Measurements from ENCODE around the gene ERC2. TPM values are rescaled to one million over a fixed set of nuclear protein-coding genes. Genes with fewer than 3 reads are reported as not detected.

The ERC2 gene
- total RNA-seq, 2 donors from 2014 or later: 1.2 TPM; not detected in 1

DNA sequence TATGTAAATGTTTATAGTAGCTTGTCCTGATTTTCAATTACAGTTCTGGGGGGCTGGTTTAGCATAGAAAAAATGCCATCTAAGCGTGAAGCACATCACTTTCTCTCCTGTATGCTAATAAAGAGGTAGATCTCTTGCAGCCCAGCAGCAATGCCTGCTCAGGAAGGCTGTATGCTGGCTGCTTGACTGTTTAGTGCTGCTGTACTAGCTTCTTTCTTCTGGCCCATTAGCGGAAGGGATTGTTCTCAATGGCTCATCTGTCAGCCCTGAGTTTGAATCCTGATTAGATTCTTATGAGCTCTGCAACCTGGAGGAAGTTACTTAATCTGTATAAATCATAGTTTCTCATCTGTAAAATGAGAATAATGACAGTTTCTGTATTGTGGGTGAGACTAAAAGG is 478.9 kb downstream of the ERC2 start:
- TF ChIP-seq CTCF (IDR thresholded peaks at IDR 0.05): no peak
- no peaks in the 10 kb centered on the region for H3K4me1 ChIP-seq (ENCODE audit: control insufficient read depth in 1 of 2, low read depth in 2 of 2)
- H3K27ac ChIP-seq: no peak overlapping the region
- no peaks in the 10 kb centered on the region for H3K9me3 ChIP-seq
- no peak overlapping the region for H3K4me3 ChIP-seq
- no peak for DNase-seq (ENCODE audit: low spot score)
- H3K36me3 ChIP-seq: no peaks in the 10 kb centered on the region
- no peaks in the 10 kb centered on the region for H3K27me3 ChIP-seq (replicated peaks; ENCODE audit: insufficient read depth)
- ATAC-seq (ENCODE audit: insufficient number of reproducible peaks, low FRiP score, low read depth): no peak

GRCh38 chr3:55988905-55989304 is 479.4 kb downstream of the ERC2 start:
- no peak for TF ChIP-seq CTCF (IDR thresholded peaks at IDR 0.05)

GRCh38 chr3:55984626-55985025 is 483.6 kb downstream of the ERC2 start:
- H3K9me3 ChIP-seq: no peaks in the 10 kb centered on the region

More at GRCh38 chr3:55988905-55989304, 479.4 kb downstream of the ERC2 start:
- Histone ChIP-seq H3K36me3 (no peaks in the 10 kb centered on the region), H3K9me3 (no peaks in the 10 kb centered on the region), H3K4me1 (ENCODE audit: control insufficient read depth in 1 of 2, low read depth in 2 of 2) (no peaks in the 10 kb centered on the region), H3K27me3 (replicated peaks; ENCODE audit: insufficient read depth) (no peaks in the 10 kb centered on the region), H3K4me3 (no peak overlapping the region), H3K27ac (no peak overlapping the region)
- no peak for DNase-seq (ENCODE audit: low spot score)
- no peak for ATAC-seq (ENCODE audit: insufficient number of reproducible peaks, low FRiP score, low read depth)

DNA sequence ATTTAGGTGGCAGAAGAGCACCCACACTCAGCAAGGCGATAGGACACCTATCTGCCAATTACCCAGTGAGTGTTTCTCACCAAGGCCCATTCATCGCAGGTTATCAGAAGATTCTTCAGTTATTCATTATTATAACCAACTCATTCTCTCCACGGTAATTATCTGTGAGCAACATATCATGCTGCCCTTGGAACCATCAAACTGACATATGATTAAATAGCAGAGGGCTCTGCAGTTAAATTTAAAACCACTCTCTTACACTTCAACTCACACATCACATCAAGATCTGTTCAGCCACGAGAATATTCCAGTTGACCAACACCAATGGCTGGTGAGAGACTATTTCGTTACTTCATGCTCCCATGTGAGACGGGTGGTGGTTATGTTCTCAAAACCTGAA is 489.3 kb downstream of the ERC2 start:
- ATAC-seq (ENCODE audit: insufficient number of reproducible peaks, low FRiP score, low read depth): no peak
- H3K27me3 ChIP-seq (replicated peaks; ENCODE audit: insufficient read depth): no peaks in the 10 kb centered on the region
- no peak overlapping the region for H3K27ac ChIP-seq
- no peak overlapping the region for H3K4me3 ChIP-seq
- no peaks in the 10 kb centered on the region for H3K4me1 ChIP-seq (ENCODE audit: control insufficient read depth in 1 of 2, low read depth in 2 of 2)
- H3K36me3 ChIP-seq: no peaks in the 10 kb centered on the region
- H3K9me3 ChIP-seq: no peaks in the 10 kb centered on the region
- TF ChIP-seq CTCF (IDR thresholded peaks at IDR 0.05): no peak
- no peak for DNase-seq (ENCODE audit: low spot score)

More at GRCh38 chr3:55984626-55985025, 483.6 kb downstream of the ERC2 start:
- DNase-seq (ENCODE audit: low spot score) (no peak), ATAC-seq (ENCODE audit: insufficient number of reproducible peaks, low FRiP score, low read depth) (no peak)
- Histone ChIP-seq H3K36me3 (no peaks in the 10 kb centered on the region), H3K4me1 (ENCODE audit: control insufficient read depth in 1 of 2, low read depth in 2 of 2) (no peaks in the 10 kb centered on the region), H3K4me3 (no peak overlapping the region), H3K27ac (no peak overlapping the region), H3K27me3 (replicated peaks; ENCODE audit: insufficient read depth) (no peaks in the 10 kb centered on the region)
- no peak for TF ChIP-seq CTCF (IDR thresholded peaks at IDR 0.05)

- ATAC-seq (ENCODE audit: insufficient number of reproducible peaks, low FRiP score, low read depth) (no peak), DNase-seq (ENCODE audit: low spot score) (no peak)
- Histone ChIP-seq H3K9me3 (no peaks in the 10 kb centered on the region), H3K36me3 (no peaks in the 10 kb centered on the region), H3K27ac (no peak overlapping the region), H3K4me1 (ENCODE audit: control insufficient read depth in 1 of 2, low read depth in 2 of 2) (no peaks in the 10 kb centered on the region), H3K27me3 (replicated peaks; ENCODE audit: insufficient read depth) (no peaks in the 10 kb centered on the region), H3K4me3 (no peak overlapping the region)
- no peak for TF ChIP-seq CTCF (IDR thresholded peaks at IDR 0.05)
Observed at GRCh38 chr3:55974421-55975165, 493.7 kb downstream of the ERC2 start.
